ENCODE data around the gene SCN4A. TPM values are rescaled to one million over a fixed set of nuclear protein-coding genes. Genes with fewer than 3 reads are reported as not detected.

The SCN4A gene
- polyA plus RNA-seq, 1 donor from 2014 or later: not detected

DNA sequence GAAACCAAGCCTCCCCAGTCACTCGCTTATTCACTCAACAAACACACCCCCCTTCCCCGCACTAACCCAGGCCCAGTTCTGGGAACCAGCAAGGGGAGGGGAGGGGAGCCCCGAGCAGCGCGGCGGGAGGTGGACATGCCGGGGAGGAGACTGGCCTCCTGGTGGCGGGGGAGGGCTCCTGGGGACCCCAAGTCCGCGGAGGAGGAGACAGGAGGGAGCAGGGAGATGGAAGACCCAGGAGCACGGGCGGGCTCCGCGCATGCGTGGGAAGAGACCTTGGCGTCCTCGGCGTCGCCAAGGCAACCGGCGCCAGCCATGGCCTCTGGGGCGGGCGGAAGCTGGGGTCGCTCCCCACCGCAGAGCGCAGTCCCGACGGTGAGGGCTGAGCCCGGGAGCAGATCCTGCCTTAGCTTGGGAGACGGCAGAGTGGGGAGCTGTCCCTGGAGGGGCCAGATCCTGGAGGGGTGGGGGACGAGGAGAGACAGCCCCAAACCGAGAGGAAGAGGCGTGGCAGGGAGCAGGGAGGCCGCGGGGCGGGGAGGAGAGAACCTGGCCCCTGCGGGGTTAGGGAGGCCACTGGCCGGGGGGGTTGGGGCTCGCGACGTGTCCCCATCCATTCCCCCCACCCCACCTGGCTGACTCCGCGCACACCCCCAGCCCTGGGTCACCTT lies 25.5 kb upstream of the SCN4A start, which contains the start of gene PRR29:
TSS of gene PRR29 (plus strand) at position 302 of the 671 bp plus-strand sequence. CDS start at position 316, 14 bp downstream.
- H4K20me1 ChIP-seq (ENCODE audit: insufficient read depth): no peaks in the 10 kb centered on the region
- no peaks in the 10 kb centered on the region for H3K9me3 ChIP-seq (ENCODE audit: low read length)
- peak within 1 kb of the TSS; percentile 85 for H3K4me3 ChIP-seq (ENCODE audit: low read length)
- no peaks in the 10 kb centered on the region for H3K9me2 ChIP-seq (ENCODE audit: insufficient read depth, low read length)
- no peak within 1 kb of the TSS for H3K27ac ChIP-seq (ENCODE audit: low read length)
- H2AFZ ChIP-seq (ENCODE audit: low read depth, low read length): peak within 1 kb of the TSS; percentile 45
- peak within 1 kb of the TSS; percentile 44 for H3K4me2 ChIP-seq (ENCODE audit: low read length)
- peak; percentile 25 for TF ChIP-seq EP300 (conservative IDR thresholded peaks at IDR 0.05; ENCODE audit: poor library complexity, severe bottlenecking)
- TF ChIP-seq, protein P1, sequence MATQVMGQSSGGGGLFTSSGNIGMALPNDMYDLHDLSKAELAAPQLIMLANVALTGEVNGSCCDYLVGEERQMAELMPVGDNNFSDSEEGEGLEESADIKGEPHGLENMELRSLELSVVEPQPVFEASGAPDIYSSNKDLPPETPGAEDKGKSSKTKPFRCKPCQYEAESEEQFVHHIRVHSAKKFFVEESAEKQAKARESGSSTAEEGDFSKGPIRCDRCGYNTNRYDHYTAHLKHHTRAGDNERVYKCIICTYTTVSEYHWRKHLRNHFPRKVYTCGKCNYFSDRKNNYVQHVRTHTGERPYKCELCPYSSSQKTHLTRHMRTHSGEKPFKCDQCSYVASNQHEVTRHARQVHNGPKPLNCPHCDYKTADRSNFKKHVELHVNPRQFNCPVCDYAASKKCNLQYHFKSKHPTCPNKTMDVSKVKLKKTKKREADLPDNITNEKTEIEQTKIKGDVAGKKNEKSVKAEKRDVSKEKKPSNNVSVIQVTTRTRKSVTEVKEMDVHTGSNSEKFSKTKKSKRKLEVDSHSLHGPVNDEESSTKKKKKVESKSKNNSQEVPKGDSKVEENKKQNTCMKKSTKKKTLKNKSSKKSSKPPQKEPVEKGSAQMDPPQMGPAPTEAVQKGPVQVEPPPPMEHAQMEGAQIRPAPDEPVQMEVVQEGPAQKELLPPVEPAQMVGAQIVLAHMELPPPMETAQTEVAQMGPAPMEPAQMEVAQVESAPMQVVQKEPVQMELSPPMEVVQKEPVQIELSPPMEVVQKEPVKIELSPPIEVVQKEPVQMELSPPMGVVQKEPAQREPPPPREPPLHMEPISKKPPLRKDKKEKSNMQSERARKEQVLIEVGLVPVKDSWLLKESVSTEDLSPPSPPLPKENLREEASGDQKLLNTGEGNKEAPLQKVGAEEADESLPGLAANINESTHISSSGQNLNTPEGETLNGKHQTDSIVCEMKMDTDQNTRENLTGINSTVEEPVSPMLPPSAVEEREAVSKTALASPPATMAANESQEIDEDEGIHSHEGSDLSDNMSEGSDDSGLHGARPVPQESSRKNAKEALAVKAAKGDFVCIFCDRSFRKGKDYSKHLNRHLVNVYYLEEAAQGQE (IDR thresholded peaks at IDR 0.05; ENCODE audit: borderline replicate concordance): no peak
- no peak for TF ChIP-seq CTCF (IDR thresholded peaks at IDR 0.05; ENCODE audit: poor library complexity, severe bottlenecking)
- peak; percentile 48 for TF ChIP-seq POLR2AphosphoS5 (IDR thresholded peaks at IDR 0.05)
- no peak for TF ChIP-seq RAD21 (conservative IDR thresholded peaks at IDR 0.05)
- TF ChIP-seq EZH2 (IDR thresholded peaks at IDR 0.05; ENCODE audit: borderline replicate concordance, insufficient read depth, low read length, poor library complexity, severe bottlenecking): no peak
- peak; percentile 87 for TF ChIP-seq MXI1 (conservative IDR thresholded peaks at IDR 0.05; ENCODE audit: poor library complexity, severe bottlenecking)
- no peak for TF ChIP-seq TAF1 (IDR thresholded peaks at IDR 0.05; ENCODE audit: low read depth)
- TF ChIP-seq SMC3 (conservative IDR thresholded peaks at IDR 0.05; ENCODE audit: poor library complexity): peak; percentile 10
- H3K9ac ChIP-seq (ENCODE audit: low read length): peak within 1 kb of the TSS; percentile 71
- H3K79me2 ChIP-seq (replicated peaks; ENCODE audit: insufficient read depth, low read length): no peaks in the 10 kb centered on the region
- no peaks in the 10 kb centered on the region for H3K36me3 ChIP-seq (ENCODE audit: insufficient read depth, low read length)
- no peaks in the 10 kb centered on the region for H3F3A ChIP-seq (ENCODE audit: insufficient read depth, low read length, poor library complexity, severe bottlenecking)
- no peaks in the 10 kb centered on the region for H3K27me3 ChIP-seq (ENCODE audit: insufficient read depth, low read depth, low read length)

DNA sequence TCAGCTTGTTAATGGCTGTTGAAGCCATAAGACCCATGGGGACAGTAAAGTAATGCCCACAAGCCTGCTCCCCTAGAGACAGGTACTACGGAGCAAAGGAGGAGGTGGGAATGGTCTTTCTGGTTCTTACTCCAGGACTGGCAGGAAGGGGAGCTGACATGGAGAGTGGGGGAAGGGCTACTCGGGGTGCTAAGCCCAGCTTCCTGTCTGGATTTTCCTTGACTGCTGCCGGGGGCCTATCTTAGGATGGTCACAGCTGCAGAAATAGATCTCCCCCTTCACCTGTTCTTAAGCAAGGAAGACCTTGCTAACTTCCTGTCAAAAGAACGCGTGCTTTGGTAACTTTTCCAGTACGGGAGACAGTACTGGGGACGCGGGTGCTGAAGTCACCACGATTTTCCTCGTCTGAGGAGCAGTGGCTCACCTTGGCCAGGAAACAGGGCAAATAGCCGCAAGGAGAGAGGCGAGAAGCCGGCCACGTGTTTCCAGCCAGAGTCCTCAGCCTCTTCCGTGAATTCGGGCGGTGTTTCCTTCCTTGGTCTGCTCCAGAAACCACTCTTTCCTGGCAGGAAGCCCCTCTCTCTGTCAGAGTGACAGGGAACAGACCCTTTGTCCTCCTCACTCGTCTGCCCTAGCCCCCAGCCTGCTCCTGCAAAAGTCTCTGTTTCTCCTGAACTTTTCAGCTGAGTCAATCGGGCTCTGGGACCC lies 24.8 kb upstream of the SCN4A start:
- Histone ChIP-seq H3K4me2 (ENCODE audit: low read length) (peak overlapping the region; percentile 34), H3F3A (ENCODE audit: insufficient read depth, low read length, poor library complexity, severe bottlenecking) (no peaks in the 10 kb centered on the region), H3K4me3 (ENCODE audit: low read length) (peak overlapping the region; percentile 85), H3K9me3 (ENCODE audit: low read length) (no peaks in the 10 kb centered on the region), H2AFZ (ENCODE audit: low read depth, low read length) (no peak overlapping the region), H3K27me3 (ENCODE audit: insufficient read depth, low read depth, low read length) (no peaks in the 10 kb centered on the region), H3K79me2 (replicated peaks; ENCODE audit: insufficient read depth, low read length) (no peaks in the 10 kb centered on the region), H3K9me2 (ENCODE audit: insufficient read depth, low read length) (no peaks in the 10 kb centered on the region), H3K27ac (ENCODE audit: low read length) (no peak overlapping the region), H3K36me3 (ENCODE audit: insufficient read depth, low read length) (no peaks in the 10 kb centered on the region), H3K9ac (ENCODE audit: low read length) (peak overlapping the region; percentile 71), H4K20me1 (ENCODE audit: insufficient read depth) (no peaks in the 10 kb centered on the region)
- TF ChIP-seq CTCF (IDR thresholded peaks at IDR 0.05; ENCODE audit: poor library complexity, severe bottlenecking): no peak
- no peak for TF ChIP-seq TAF1 (IDR thresholded peaks at IDR 0.05; ENCODE audit: low read depth)
- no peak for TF ChIP-seq EZH2 (IDR thresholded peaks at IDR 0.05; ENCODE audit: borderline replicate concordance, insufficient read depth, low read length, poor library complexity, severe bottlenecking)
- TF ChIP-seq SMC3 (conservative IDR thresholded peaks at IDR 0.05; ENCODE audit: poor library complexity): no peak
- no peak for TF ChIP-seq EP300 (conservative IDR thresholded peaks at IDR 0.05; ENCODE audit: poor library complexity, severe bottlenecking)

Data from neural cell (in vitro differentiated cells).